ENCODE results near the gene CHI3L2.

DNA sequence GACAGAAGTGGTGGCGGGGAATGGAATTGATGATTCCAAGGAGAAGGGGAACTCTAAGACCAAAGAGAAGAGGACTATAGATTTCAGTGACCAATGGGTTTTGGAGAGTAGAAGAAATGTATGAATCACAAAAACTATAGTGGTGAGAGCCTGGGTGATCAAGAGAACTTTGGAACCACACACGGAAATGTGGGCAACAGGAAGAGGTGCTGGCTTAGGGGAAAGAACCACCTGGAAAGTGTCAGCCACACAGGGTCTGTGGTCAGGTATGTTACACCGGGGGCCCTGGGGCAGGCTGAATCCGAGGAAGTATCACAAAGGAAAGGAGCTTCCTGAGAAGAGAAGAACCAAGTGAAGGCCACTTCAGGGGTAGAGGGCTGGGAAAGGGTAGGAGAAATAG lies 51.6 kb downstream of the CHI3L2 start:
- TF ChIP-seq POLR2A (IDR thresholded peaks at IDR 0.05) (no peak), POLR2AphosphoS5 (IDR thresholded peaks at IDR 0.05) (no peak), CTCF (IDR thresholded peaks at IDR 0.05) (no peak), EP300 (IDR thresholded peaks at IDR 0.05) (no peak)
